ENCODE data around the gene KRT20.

KRT20 gene

DNA sequence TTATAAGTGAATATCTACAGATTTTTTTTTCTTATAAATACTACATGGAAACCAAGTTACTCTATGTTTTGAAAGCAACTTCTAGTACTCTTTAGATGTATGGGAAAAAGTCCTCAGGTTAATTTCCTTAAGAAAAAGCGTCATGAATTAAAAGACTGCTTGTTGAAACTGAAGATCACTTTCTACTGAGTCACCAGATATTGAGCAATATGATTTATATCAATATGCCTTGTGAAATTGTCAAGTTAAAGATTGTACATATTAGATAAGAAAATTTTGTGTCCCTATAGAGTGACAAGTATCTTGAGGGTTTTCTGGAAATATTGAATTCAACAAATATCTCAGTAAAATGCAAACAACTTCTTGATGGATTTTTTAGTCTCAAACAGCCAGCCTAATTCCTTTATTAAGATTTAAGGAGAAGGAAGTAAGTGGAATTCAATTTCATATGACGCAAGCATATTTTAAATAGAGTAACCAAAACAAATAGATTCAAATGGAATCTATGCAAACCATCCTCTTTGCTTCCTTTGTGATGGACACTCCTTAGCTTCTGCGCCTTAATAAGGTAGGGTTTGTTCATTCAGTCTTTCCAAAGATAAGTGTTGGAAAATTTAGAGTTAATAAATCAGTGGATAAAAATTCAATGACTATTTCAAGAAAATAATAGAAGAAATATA is 34.6 kb downstream of the KRT20 start:
- no peak for DNase-seq (ENCODE audit: low spot score)

DNA sequence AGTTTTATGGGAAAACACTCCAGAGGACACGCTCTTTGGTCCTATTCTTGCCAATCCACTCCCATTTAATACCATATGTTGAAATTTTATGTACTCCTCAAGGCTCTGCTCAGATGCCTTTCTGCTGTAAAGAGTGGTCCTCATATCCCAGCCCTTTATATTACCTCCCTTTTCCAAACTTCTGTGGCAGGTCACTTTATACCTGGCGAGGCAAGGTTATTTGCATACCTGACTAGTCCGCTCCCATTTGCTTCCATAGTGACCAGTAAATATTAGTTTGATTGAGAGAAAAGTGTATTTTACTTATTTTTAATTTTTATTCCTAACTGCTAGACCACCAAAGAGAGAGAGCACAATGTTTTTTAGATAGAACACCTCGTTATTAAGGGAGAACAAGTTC is 35.3 kb downstream of the KRT20 start:
- no peak for DNase-seq (ENCODE audit: low spot score)

DNA sequence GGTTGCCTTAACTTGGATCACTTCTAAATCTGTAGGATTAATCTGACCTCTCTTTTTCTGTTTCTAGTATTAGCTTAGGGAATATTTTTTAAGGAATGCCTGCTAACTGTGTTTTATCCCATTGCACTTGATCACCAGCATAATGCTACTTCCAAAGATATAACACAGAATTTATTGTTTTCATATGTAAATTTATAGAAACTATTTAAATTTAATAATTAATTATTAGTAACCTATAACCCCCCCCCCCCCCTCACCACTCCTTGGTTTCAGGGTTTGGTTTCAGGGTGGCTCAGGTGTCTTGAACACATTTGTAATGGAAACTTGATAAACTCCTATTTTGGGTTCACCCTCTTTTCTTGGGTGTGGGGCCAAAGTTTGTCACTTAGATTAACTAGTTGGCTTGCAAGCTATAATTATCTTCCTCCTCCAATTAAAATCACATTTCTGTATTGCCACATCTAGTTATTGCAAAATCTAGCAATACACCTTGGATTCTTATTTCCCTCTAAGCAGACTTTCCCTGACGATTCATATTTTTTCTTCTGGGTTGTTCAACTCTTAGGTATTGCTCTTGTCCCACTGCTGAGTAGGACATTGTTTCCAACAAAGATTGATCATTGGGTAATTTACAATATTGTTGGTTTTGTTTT is 36.3 kb downstream of the KRT20 start:
- no peak for DNase-seq (ENCODE audit: low spot score)

DNA sequence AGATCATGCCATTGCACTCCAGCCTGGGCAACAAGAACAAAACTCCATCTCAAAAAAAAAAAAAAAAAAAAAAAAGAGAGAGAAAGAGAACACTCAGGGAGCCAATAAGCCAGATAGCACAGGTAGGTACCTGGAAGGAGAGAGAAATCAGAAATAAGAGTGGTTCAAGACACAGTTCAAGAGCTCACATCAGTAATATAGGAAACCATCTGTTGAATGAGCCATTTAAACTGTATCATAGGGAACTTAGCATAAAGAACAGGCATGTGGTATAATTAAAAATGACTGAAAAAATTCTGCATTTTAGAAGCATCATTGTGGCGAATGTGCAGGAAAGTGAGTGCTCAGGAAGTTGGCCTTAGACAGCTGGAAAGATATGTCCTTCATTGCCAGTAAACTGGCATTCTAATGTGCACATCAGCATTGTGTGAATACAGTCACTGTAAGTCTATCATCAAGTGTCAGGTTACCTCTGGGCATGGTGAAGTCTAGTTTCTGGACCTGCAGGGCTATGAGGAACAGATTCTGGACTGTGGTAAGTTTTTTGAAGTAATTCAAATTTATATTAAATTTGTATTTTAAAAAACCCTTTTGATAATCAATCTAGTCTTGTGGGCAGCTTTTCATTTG is 38.4 kb downstream of the KRT20 start:
- no peak for DNase-seq (ENCODE audit: low spot score)

DNA sequence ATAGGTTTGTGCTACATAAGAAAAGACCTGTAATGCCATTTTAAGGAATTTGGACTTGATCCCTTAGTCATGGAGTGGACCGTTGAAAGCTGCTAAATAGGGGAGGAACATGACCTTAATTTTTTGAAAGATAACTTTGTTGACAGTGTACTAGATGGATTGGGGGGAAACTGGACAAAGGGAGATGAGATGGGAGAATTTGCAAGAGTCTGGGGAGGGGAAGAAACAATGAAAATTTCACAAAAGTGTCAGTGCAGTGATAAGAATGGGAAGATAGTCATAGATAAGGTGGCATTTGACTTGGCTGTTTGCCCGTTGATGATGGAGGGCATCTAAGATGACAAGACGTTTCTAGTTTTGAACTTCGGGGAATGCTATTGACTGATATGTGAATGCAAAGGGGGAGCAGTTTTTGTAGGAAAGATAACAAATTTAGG is 40.4 kb downstream of the KRT20 start:
- DNase-seq (ENCODE audit: low spot score), result no peak

DNA sequence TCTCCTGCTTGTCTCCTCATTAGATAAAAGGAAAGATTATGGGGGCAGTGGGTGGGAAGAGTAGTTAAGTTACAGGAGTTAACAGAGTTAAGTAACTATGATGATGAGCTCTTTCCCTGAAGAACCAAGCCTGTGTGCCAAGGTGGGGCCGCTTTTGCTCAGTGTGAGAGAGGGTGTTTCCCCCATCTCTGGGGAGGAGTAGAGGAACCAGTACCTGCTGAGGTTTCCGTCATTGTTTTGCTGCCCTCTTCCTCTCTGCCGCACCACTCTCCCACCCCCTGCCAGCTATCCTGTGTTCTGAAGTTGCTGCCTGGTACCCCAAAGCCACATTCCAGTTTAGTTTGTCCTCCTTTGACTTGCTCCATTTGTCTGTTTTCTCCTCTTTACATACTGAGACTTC is 41.8 kb downstream of the KRT20 start:
- DNase-seq (ENCODE audit: low spot score), result no peak

DNA sequence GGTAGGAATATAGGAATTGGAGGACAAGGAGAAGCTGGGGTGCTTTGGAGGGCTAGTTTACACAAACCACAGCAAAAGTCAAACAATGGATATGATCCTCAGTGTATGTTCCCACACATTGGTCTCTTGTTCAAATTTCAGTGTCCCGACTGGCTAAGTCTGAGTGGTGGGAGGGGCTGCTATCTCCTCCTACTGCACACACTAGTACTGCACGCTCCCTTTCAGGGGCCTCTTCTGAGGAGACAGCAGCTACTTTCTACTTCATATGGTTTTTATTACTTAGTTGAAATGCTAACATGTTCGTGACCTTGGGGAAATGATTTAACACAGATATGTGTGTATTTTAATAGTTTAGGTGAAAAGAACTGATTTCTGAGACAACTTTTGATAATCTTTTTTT is 43.8 kb downstream of the KRT20 start:
- no peak for DNase-seq (ENCODE audit: low spot score)

DNA sequence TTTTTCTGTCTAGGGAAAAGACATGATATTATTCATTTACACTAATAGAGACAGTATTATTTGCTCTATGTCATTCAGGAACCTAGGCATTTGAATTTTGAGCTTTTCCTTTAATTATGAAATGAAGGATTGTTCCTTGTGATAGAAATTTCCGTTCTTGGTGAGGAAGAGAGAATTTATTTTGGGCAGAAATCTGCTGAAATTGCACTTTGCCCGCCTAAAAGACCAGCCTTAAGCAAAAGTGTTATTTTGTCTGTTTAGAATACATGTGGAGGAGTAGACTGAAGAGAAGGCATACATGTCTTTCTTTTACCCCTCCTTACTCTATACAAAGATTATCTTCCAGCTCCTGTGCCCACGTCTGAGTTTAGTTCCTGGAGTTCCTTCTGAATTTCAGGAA is 45.8 kb downstream of the KRT20 start:
- no peak for DNase-seq (ENCODE audit: low spot score)

DNA sequence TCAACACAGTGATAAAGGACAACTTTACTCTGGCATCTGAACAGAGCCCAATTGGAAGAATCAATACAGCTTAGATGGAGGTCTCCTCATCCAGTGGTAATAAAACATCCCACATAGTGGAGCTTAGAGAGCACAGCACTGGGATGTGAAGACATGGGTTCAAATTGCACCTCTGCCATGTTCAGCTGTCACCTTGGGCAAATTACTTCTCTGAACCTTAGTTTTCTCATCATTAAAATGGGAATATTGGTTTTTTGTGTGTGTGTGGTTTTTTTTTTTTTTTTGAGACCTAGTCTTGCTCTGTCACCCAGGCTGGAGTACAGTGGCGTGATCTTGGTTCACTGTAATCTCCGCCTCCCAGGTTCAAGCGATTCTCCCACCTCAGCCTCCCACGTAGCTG is 49.0 kb downstream of the KRT20 start:
- DNase-seq (ENCODE audit: low spot score), result no peak

DNA sequence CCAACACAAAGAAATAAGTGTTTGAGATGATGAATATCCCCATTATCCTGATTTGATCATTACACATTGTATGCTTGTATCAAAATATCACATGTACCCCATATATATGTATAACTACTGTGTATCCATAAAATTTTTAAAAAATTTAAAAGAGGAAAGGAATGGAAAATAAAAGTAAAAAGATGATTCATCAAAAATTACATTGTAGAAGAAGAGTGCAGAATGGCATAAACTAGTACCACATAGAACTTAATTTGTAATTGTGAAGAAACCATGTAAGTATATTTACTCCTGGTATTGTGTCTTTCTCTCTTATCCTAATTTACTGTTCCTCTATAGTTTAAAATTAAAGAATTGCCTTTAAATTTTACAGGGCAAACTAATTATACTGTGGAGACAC is 51.2 kb downstream of the KRT20 start:
- DNase-seq (ENCODE audit: low spot score), result no peak

DNA sequence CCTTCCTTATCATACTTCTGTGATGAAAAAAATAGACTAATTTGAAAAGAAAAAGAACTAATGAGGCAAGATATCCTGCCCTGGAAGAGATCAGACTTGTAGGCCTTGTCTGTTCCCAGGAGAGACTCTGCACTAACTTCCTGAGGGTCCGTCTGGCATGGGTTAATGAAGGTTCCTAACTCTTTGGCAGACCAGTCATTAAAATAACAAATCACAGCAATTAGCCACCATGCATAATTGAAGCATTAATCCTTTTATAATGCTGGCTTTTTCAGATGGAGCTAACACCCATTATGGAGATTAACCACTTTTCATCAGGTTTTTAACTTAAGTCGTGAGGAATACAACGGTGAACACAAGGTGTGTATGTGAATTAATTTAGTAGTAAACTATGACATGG is 52.2 kb downstream of the KRT20 start:
- DNase-seq (ENCODE audit: low spot score), result no peak

DNA sequence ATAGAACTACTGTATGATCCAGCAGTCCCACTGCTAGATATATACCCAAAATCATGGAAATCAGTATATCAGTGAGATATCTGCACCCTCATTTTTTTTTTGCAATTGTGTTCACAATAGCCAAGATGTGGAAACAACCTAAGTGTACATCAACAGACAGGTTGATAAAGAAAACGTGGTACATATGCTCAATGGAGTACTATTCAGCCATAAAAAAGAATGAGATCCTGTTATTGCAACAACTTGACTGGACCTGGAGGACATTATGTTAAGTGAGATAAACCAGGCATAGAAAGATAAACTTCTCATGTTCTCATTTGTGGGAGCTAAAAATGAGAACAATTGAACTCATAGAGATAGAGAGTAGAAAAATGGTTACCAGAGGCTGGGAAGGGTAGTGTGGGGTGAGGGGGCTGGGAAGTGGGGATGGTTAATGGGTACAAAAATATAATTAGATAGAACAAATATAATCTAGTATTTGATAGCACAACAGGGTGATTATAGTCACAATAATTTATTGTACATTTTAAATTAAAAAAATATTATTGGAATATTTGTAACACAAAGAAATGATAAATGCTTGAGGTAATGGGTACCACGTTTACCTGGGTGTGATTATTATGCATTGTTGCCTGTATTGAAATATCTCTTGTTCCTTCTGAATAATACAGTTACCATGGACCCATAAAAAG is 54.8 kb downstream of the KRT20 start:
- DNase-seq (ENCODE audit: low spot score), result no peak

DNA sequence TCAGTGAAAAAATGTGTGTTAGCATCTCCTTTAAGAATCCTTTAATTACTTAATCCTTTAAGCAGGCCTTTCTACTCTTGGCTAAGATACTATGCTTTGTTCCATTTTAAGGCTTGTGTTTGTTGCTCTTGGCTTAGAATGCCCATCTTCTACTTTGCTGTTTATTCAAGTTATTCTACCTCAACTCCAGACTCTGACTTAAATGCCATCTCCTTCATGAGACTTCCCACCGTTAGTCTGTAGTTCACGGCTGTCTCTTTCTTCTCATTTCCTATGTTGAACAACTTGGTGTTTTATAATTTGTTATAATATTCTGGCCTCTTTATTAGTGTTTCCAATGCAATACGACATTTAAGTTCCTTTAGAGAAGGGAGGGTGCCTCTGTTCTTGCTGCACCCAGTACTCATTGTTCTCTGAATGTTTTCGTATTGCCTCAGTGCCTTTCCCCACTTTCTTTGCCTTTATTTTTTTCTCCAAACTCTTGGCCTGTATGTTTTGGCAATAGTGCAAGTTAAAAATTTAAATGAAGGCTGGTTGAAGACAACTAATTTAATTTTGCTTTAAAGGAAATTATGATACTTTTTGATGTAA is 56.5 kb downstream of the KRT20 start:
- no peak for DNase-seq (ENCODE audit: low spot score)

DNA sequence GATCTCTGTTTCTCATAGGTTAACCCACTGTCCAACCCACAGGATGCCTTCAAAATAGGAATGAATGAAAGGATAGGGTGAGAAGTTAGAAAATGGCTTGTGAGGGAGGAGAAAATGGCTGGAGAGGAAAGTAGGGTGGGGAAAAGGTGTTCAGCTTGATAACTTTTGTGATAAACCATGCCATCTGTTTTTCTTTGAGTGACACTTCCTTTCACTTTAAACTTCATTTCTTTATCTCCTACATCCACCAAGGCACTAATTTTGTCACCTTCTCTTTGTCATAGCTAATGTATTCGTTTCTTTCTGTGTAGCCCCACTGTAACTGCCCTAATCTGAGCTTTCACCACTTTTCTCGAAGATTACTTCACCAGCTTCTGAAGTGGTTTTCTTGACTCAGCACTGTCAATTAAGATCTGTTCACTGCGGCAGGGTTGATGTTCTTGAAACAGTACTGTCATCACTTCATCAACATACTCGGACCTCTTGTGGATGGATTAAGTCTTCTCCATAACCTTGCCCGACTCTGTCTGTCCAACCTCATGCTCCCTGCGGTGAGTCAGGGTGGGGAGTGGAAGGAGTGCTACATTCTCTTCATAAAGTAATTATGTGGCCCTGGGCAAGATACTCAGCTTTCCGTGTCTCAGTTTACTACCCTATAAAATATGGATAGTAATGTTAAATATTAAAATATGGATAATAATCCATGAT is 57.1 kb downstream of the KRT20 start:
- no peak for DNase-seq (ENCODE audit: low spot score)

Measured in CD4-positive, alpha-beta T cell treated with Interleukin-2 at 100 ng/mL for 4 hours (primary cell).